ENCODE results near the gene KLHL8.
"Not testable (repeated sequence)": the region's sequence is repeated elsewhere in the genome, so short reads cannot be mapped to it uniquely, and the experiment has no call there.

KLHL8 gene

DNA sequence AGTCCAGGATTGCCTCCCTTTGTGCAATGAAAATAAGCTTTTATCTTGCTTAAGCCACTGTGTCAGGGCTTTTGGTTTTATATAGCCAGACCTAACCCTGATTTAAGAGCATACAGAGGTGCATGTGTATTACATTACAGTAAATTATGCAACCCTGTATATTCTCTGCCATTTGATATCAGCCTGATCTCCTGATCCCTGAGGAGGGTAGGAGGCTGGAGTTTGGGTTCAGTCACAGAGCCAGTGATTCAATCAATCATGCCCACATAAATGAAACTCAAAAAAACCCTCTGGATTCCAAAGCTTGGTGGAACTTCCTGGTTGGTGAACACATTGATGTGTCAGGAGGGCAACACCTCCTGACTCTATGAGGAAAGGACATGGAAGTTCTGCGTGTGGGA is 7.3 kb upstream of the KLHL8 start:
- DNase-seq: no peak

- DNase-seq: no peak
Observed at GRCh38 chr4:87225936-87226335, 5.5 kb upstream of the KLHL8 start.

DNA sequence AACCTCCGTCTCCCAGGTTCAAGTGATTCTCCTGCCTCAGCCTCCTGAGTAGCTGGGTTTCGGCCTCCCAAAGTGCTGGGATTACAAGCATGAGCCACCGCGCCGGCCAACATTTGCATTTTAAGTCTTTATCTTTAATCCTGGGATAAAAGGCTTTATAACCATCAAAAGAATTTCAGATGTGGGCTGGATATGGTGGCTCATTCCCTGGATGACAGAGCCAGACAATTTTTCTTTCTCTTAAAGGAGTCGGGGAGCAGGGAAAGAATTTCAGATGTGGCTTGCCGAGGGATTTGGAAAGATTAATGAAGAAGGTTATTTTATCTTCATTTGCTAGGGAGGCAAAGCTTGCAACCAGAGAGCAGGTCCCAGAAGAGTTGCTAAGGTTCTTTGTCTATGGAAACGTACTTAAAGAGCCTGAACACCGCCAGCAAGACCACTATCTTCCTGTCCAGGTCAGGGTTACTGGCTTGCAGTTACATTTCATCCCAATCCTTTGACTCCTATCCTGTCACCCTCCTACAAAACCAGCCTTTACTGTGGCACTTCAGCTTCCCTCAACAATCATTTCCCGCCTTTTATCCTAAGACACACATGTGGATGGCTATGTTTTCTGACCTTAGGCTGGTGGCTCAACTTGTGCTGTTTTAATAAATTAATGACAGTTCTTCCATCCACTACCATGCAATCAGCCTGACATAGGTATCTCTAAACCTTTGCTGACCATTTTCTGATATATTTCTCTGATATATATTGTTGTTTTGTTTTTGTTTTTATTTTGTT is 3.9 kb upstream of the KLHL8 start:
- DNase-seq: no peak

DNA sequence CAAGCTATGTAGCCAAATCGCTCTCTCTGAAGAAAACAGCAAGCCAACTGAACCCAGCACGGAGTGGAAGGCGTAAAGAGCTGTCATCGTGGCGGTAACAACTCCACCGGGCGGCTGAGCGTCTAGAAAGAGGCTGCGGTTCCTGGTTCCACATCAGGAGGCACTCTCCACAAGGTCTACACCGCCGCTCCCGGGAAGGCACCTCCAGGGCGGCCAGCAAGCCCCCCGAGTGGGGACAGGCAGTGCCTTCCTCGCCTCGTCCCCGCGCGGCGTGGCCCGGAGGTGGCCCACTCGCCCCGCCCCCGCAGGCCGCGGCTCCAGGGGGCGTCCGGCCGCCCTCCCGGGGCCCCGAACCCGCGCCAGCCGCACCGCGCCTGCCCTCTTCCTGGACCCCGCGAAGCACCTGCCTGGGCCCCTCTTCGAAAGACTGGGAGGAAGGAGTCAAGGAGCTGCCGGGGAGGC is 755 bp downstream of the KLHL8 start:
- DNase-seq: no peak

- not testable (repeated sequence) for DNase-seq
Observed at GRCh38 chr4:87217235-87217763, 3.1 kb downstream of the KLHL8 start.

DNA sequence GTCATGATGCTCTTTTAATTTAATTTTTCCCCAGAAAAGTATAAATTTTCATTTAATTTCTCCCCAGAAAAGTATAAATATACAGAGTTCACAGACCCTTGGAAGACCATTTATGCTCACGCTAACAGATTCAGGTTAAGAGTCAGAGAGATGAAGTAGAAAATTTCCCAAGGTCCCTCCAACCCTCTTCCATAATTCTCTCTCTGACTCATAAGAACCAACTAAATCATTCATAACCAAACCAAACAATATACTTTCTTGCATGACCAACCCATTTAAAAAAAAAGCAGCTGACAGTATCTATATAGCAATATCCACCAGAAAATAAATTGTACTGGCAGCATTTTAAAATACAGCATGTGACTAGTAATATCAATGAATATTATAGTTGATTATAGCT is 3.9 kb downstream of the KLHL8 start:
- no peak for DNase-seq

- no peak for DNase-seq
Observed at GRCh38 chr4:87213421-87214075, 6.9 kb downstream of the KLHL8 start.

- DNase-seq: no peak
Observed at GRCh38 chr4:87211249-87211952, 9.0 kb downstream of the KLHL8 start.

GRCh38 chr4:87209696-87210095 is 10.7 kb downstream of the KLHL8 start:
- DNase-seq: no peak

DNA sequence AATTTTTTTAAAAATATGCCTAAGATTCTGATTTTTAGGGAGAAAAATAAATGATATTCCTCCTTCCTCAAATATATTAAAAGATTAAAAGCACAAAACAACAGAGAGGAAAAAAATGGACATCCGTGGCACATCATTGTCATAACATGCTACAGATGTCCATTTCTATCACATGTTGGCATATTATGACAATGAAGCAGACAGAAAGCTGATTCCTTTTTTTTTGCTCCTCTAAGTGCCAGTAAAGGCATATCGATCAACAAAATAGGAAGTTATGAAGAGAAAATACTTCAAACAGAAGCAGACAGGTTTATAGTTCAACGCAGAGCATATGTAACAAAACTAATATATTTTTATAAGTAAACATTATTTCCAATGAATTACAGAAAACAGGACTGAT is 11.2 kb downstream of the KLHL8 start:
- no peak for DNase-seq

DNA sequence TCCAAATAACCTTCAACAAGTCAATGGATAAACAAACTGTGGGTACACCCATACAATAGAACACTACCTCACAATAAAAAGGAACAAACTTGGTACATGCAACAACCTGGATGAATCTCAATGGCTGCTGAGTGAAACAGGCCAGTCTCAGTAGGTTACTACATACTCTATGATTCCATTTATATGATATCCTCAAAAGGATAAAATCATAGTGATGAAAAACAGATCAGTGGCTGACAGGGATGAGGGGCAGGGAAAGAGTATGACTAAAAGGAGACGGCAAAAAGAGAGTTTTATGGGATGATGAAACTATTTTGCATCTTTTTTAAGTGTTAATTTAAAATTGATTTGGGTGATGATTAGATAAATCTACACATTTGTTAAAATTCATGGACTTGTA is 15.9 kb downstream of the KLHL8 start:
- no peak for DNase-seq

GRCh38 chr4:87196927-87197326 is 23.5 kb downstream of the KLHL8 start:
- DNase-seq: no peak

DNA sequence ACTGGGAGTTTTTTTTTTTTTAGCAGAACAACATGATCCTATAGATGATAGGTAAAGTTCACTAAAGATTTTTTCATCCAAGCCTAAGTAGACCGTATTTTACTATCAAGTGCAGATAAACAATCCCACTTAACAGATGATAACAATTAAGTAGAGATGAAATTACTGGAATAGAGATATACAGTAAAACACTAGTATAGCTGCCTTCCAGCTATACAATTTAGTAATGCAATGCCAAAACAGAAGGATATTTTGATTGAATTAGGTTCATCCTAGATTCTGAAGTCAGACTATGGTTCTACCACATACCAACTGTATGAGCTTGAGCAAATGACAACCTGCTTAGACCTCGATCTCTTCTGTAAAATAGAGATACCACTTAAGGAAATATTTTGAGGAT is 24.3 kb downstream of the KLHL8 start:
- DNase-seq: no peak

DNA sequence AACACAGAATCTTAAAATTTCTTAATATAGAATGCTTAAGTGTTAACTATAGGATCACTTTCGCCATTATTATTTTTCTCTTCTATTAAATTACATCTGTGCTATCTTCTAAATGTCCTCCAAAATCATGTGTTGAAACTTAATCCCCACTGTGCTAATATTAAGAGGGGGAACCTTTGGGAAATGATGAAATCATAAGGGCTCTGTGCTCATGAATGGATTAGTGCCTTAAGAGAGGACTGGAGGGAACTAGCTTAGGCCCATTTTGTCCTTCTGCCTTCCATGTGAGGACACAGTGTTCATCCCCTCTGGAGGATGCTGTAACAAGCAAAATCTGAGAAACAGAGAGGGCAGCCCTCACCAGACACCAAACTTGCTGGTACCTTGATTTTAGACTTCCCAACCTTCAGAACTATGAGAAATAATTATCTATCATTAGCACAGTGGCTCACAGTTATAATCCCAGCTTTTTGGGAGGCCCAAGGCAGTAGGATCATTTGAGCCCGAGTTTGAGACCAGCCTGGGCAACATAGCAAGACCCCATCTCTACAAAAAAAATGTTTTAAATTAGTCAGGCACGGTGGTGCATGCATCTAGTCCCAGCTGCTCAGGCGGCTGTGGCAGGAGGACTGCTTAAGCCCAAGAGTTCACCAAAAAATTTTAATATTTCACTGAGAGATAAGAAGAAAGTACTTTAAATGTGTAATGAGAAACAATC is 26.3 kb downstream of the KLHL8 start:
- DNase-seq: no peak

GRCh38 chr4:87192145-87192919 is 28.1 kb downstream of the KLHL8 start:
- no peak for DNase-seq

DNA sequence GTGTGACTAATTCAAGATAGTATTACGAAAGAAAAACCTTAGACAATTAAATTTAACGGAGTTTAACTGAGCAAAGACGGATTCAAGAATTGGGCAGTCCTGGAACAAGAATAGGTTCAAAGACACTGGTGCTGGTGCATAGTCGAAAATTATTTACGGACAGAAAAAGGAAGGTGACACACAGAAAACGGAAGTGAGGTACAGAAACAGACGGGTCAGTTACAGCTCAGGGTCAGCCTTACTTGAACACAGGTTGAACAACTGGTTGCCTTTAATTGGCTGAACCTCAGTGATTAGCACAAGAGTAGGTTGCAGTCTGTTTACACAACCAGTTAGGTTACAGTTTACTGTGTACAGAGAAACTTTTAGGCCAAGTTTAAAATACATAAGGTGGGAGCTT is 31.5 kb downstream of the KLHL8 start:
- no peak for DNase-seq

DNA sequence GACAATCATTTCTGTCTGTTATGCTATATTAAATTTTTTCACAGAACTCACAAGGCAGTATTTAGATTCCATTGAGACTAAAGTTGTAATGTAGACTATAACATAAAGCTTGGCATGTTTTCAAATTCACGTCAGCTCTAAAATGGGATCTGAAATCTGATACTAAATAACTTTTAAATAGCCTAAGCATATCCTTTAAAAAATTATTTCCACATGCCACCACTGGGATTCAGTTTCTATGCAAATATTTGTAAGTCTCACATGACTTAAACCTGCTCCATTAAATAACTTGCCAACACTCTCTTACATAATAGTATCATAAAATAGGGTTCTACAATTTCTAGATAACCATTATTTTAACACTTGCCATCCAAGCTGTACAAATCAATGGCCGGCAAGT is 32.4 kb downstream of the KLHL8 start:
- DNase-seq: peak; percentile 10

- DNase-seq: no peak
Observed at GRCh38 chr4:87185146-87185870, 35.1 kb downstream of the KLHL8 start.

DNA sequence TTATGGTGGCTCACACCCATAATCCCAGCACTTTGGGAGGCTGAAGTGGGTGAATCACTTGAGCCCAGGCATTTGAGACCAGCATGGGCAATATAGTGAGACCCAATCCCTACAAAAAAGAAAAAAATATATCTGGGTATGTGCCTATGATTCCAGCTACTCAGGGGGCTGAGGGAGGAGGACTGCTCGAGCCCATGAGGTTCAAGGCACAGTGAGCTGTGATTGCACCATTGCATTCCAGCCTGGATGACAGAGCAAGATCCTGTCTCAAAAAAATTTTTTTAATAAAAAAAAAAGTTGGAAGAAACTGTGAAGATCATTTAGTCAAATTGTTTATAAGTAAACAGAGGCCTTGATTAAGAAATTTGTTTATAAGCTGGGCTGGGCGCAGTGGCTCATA is 39.7 kb downstream of the KLHL8 start:
- DNase-seq: no peak

- no peak for DNase-seq
Observed at GRCh38 chr4:87179751-87180150, 40.7 kb downstream of the KLHL8 start.

DNA sequence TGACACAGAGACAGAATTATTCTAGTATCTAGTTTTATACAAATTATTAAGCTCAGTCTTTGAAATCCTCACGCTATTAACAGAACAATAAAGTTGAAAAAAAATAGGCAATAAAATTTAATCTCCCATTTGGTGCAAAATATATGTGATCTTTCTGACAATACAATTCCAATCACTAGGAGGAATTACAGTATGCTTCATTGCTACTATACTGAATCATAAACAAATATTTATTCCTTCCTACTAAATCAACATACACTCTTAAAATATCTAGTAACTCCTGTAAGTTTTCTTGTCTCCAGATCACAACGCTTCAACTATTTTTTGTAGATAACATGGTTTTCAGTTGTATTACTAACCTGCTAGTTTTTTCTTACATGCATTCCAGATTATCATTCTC is 45.7 kb downstream of the KLHL8 start:
- DNase-seq: no peak

- no peak for DNase-seq
Observed at GRCh38 chr4:87171944-87172343, 48.5 kb downstream of the KLHL8 start.
